ENCODE results near the gene SLX4IP.
A peak's percentile ranks its signal among the peaks of the same experiment; 100 is the strongest.

SLX4IP gene

DNA sequence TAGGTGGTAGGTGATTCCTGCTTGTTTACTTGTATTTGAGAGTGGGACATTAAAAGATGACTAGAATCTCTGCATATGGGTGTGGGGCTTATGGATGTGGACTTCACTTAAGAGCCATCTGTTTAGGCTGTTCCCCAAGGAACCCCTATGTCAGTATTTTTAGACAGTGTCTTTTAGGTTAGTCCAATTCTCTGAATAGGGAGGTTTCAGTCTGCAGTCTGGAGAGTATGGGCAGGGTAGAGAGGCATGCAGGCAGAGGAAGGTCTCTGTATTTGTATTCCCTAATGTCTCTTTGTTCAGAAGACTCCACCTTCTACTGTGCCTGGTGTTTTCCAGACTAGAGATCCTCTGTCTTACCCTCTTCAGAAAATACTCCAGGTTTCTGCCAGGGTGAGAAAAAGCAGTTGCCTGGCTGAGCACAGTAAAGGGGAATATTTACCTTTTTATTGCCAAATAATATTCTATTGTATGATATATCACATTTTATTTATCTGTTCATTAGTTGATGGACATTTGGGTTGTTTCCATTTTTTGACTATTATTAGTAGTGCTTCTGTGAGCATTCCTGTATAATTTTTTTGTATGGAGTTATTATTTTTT is 19.1 kb downstream of the SLX4IP start:
- TF ChIP-seq POLR2A (IDR thresholded peaks at IDR 0.05; ENCODE audit: extremely low read depth, insufficient read length) (no peak), MYC (IDR thresholded peaks at IDR 0.05; ENCODE audit: low read depth, low read length) (no peak)
- TF ChIP-seq, protein P1, sequence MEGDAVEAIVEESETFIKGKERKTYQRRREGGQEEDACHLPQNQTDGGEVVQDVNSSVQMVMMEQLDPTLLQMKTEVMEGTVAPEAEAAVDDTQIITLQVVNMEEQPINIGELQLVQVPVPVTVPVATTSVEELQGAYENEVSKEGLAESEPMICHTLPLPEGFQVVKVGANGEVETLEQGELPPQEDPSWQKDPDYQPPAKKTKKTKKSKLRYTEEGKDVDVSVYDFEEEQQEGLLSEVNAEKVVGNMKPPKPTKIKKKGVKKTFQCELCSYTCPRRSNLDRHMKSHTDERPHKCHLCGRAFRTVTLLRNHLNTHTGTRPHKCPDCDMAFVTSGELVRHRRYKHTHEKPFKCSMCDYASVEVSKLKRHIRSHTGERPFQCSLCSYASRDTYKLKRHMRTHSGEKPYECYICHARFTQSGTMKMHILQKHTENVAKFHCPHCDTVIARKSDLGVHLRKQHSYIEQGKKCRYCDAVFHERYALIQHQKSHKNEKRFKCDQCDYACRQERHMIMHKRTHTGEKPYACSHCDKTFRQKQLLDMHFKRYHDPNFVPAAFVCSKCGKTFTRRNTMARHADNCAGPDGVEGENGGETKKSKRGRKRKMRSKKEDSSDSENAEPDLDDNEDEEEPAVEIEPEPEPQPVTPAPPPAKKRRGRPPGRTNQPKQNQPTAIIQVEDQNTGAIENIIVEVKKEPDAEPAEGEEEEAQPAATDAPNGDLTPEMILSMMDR (IDR thresholded peaks at IDR 0.05; ENCODE audit: low read depth, low read length): no peak
- TF ChIP-seq, protein P2, sequence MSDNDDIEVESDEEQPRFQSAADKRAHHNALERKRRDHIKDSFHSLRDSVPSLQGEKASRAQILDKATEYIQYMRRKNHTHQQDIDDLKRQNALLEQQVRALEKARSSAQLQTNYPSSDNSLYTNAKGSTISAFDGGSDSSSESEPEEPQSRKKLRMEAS (IDR thresholded peaks at IDR 0.05; ENCODE audit: low read depth, low read length): no peak
- H3K4me3 ChIP-seq (ENCODE audit: low read depth, low read length): peak overlapping the region; percentile 34
- peak; percentile 70 for DNase-seq (ENCODE audit: low read depth)

DNA sequence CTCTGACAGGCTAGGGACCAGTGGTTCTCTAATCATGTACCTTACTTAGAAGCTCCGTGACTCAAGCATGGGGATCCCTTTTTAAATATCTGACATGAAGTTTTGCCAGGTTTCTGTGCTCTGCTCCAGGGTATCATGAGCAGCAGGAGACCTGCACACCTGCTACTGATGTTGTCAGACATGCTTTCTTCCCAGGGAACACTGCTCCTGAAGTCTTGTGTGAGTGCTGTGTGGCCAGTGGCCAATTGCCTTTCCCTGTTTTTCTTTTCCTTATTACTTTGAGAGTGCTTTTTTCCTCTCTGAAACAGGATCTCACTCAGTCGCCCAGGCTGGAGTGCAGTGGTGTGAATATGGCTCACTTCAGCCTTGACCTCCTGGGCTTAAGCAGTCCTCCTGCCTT is 26.4 kb downstream of the SLX4IP start:
- no peak for DNase-seq (ENCODE audit: low read depth)
- H3K4me3 ChIP-seq (ENCODE audit: low read depth, low read length): no peak overlapping the region
- TF ChIP-seq POLR2A (IDR thresholded peaks at IDR 0.05; ENCODE audit: extremely low read depth, insufficient read length) (no peak), MYC (IDR thresholded peaks at IDR 0.05; ENCODE audit: low read depth, low read length) (no peak)
- TF ChIP-seq, protein P2 (IDR thresholded peaks at IDR 0.05; ENCODE audit: low read depth, low read length): no peak
- TF ChIP-seq, protein P1 (IDR thresholded peaks at IDR 0.05; ENCODE audit: low read depth, low read length): no peak

DNA sequence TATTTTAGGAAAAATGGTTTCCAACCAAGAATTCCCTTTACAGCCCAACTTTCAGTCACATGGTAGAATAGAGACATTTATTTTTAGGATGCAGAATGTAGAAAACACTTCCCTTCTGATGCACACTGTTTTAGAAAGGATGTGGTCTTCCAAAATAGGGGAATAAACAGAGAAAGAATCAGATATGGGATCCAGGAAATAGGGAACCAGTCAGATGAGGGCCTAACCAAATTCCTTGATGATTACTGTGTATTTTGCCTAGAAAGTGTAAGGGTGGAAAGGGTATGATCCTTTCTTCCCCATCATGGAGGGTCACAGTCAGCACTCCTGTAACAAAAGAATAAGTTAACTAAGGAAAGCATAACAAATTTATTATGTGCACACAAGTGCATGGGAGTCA is 27.4 kb downstream of the SLX4IP start:
- no peak for DNase-seq (ENCODE audit: low read depth)
- TF ChIP-seq MYC (IDR thresholded peaks at IDR 0.05; ENCODE audit: low read depth, low read length) (no peak), POLR2A (IDR thresholded peaks at IDR 0.05; ENCODE audit: extremely low read depth, insufficient read length) (no peak)
- TF ChIP-seq, protein P2 (IDR thresholded peaks at IDR 0.05; ENCODE audit: low read depth, low read length): no peak
- TF ChIP-seq, protein P1 (IDR thresholded peaks at IDR 0.05; ENCODE audit: low read depth, low read length): no peak
- H3K4me3 ChIP-seq (ENCODE audit: low read depth, low read length): no peak overlapping the region

DNA sequence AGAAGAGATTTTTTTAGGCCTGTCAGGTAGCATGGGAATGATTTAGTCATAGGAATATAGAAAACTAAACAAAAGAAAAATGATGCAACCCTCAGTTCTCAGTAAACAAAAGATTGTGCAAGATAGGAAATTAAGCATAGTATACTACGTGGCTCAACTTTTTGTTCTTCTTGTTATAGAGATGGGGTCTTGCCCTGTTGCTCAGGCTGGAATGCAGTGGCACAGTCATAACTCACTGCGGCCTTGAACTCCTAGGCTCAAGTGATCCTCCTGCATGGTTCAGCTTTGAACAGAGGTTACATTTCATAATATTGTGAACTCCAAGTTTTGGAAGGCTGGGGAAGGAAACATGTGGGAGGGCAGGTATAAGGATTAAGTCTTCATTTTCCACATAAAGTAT is 28.5 kb downstream of the SLX4IP start:
- no peak overlapping the region for H3K4me3 ChIP-seq (ENCODE audit: low read depth, low read length)
- DNase-seq (ENCODE audit: low read depth): no peak

DNA sequence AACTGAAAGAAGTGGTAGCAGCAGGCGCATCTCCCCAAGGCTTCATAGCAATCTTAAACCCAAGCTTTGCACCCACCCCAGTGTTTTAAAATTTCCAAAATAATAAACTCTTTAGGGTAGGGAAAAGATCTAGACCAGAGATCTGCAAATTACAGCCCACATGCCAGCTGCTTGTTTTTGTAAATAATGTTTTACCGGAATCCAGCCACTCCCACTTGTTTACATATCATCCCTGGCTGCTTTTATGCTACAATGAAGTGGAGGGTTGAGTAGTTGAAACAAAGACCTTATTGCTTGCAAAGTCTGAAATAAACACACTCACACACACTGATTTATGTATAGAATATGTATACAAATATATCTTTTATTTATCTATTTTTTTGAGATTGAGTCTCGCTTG is 30.0 kb downstream of the SLX4IP start:
- no peak overlapping the region for H3K4me3 ChIP-seq (ENCODE audit: low read depth, low read length)
- no peak for DNase-seq (ENCODE audit: low read depth)
- TF ChIP-seq, protein P2 (IDR thresholded peaks at IDR 0.05; ENCODE audit: low read depth, low read length): no peak
- TF ChIP-seq POLR2A (IDR thresholded peaks at IDR 0.05; ENCODE audit: extremely low read depth, insufficient read length): no peak
- no peak for TF ChIP-seq MYC (IDR thresholded peaks at IDR 0.05; ENCODE audit: low read depth, low read length)
- TF ChIP-seq, protein P1 (IDR thresholded peaks at IDR 0.05; ENCODE audit: low read depth, low read length): no peak

More for the DNA sequence above, 28.5 kb downstream of the SLX4IP start:
- TF ChIP-seq MYC (IDR thresholded peaks at IDR 0.05; ENCODE audit: low read depth, low read length): no peak
- TF ChIP-seq POLR2A (IDR thresholded peaks at IDR 0.05; ENCODE audit: extremely low read depth, insufficient read length): no peak
- TF ChIP-seq, protein P1 (IDR thresholded peaks at IDR 0.05; ENCODE audit: low read depth, low read length): no peak
- TF ChIP-seq, protein P2 (IDR thresholded peaks at IDR 0.05; ENCODE audit: low read depth, low read length): no peak
